Fibroblast of skin of abdomen (primary cell): ENCODE data around the gene ENAH.
"Not testable (repeated sequence)": the region's sequence is repeated elsewhere in the genome, so short reads cannot be mapped to it uniquely, and the experiment has no call there.

Experiments
- DNase-seq: peaks from one replicate; pipeline ENCODE4 v3.0.0-alpha.2; 2013

The ENAH gene

GRCh38 chr1:225644666-225645065 is 8.3 kb downstream of the ENAH start:
- DNase-seq = no peak

DNA sequence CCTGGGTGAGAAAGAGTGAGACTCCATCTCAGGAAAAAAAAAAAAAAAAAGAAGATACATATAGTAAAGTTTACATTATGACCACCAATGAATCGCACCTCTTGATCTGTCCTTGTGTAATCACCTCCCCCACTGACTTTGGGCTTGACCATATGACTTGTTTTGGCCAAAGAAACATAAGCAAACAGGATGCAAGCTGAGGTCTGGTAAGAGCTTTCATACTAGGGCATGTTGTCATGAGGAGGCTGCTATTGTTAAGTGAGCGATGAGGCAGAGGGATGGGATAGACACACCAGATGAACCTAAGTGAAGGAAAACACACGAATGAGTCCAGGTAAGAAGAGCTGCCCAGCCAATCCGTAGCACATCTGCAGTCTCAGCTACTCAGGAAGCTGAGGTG is 10.7 kb downstream of the ENAH start:
- no peak for DNase-seq

- DNase-seq = no peak
Measured at GRCh38 chr1:225638853-225639252, 14.1 kb downstream of the ENAH start.

GRCh38 chr1:225637651-225638199 is 15.2 kb downstream of the ENAH start:
- DNase-seq = no peak

GRCh38 chr1:225636992-225637391 is 15.9 kb downstream of the ENAH start:
- DNase-seq = not testable (repeated sequence)

DNA sequence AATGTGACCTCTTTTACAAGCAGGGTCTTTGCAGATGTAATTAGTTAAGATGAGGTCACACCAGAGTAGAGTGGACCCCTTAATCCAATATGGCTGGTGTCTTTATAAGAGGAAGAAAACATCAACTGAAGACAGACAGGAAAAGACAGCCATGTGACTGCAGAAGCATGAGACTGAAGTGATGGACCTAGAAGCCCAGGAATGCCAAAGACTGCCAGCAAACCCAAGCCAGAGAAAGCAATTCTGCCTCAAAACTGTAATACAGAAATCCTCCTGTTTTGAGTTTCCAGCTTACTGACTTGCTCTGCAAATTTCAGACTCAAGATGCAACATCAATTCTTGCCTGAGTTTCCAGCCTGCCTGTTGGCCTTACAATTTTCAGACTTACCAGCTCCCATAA is 17.3 kb downstream of the ENAH start:
- DNase-seq = no peak

DNA sequence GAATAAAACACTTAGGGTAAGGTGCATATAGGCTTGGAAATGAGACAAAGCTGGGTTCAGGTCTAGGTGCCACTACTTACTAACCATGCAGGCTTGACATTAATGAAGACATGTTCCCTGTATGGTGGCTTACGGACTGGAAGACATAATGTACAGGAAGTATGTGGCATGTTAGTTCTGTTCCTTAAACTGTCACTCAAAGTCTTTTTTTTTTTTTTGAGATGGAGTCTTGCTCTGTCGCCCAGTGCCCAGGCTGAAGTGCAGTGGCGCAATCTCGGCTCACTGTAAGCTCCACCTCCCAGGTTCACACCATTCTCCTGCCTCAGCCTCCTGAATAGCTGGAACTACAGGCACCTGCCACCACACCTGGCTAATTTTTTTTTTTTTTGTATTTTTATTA is 20.1 kb downstream of the ENAH start:
- not testable (repeated sequence) for DNase-seq

DNA sequence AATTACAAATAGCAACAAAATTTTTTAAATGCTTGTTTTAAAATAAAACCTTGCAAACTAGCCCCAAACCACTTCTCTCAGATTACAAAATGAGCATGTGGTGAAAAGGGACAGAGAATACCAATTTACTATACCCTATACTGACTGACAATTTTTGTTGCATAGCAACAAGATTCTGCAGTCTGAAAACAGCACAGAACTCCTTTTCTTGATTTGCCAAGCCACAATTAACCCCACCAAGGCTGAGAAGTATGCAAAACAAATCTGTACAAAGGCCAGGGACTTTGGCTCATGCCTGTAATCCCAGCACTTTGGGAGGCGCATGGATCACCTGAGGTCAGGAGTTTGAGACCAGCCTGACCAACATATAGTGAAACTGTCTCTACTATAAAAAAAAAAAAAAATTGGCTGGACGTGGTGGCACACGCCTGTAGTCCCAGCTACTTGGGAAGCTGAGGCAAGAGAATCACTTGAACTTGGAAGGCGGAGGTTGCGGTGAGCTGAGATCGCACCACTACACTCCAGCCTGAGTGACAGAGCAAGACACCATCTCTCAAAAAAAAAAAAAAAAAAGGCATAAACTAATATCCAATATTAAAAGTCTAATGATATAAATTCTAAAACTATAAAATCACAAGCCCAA is 21.8 kb downstream of the ENAH start:
- no peak for DNase-seq

DNA sequence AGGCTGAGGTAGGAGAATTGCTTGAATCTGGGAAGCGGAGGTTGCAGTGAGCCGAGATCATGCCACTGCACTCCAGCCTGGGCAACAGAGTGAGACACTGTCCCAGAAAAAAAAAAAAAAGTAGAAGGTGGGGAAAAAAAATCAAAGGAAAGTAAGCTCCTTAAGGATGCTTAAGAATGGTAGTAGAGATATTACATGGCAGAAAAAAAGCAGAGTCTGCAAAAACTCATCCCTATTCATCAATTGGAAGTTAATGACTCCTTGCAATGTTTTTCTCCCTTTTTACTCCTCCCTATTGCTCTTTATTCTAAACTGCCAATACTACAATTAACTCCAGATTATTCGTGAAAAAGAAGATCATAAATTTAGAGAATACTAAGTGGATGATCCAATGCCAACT is 23.4 kb downstream of the ENAH start:
- DNase-seq = no peak

GRCh38 chr1:225628794-225629193 is 24.1 kb downstream of the ENAH start:
- not testable (repeated sequence) for DNase-seq

DNA sequence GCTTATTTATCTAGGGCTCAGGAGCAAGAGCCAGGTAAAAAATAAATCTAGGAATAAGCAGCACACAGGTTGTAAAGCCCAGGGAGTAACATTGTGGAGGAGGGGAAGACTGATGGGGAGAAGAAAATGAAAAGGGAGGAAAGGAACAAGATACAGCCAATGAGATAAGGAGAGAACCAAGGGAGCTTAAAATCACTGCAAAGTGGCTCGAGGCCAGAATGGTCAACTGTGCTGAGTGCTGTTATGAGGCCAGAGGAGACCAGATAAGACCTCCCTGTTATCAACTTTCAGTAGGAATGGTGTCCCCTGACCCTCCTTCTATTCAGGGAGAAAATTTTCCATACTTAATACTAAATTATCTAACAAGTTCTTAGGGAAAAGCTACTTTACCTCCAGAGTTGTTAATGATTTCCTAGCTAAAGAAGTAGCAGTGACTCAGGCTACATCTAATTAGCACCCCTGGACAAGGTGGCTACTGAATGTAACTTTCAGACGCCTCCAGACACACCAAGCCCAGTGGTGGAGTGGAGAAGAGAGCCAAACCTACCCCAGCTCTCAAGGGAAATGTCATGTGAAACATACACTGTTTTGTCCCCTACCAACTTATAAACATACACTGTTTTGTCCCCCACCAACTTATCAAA is 25.5 kb downstream of the ENAH start:
- no peak for DNase-seq

DNA sequence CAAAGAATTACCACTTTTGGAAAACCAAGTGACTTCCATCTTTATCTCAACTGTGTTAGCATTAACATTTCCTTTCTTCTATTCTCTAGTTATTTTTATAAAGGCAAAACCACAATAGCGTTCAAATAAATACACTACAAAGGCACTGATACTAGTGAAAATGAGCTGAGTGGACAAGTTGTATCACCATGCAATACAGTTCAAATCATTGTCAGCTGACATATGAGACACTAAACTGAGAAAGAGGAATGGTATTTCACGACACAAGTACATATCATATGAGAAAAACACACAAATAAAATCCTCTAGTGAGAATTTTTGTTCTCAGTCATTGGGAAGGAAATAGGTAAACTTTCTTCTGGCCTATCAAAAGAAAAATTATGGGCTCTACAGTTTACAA is 26.2 kb downstream of the ENAH start:
- no peak for DNase-seq

- DNase-seq = peak; percentile 20
Measured at GRCh38 chr1:225617956-225618355, 35.0 kb downstream of the ENAH start.

DNA sequence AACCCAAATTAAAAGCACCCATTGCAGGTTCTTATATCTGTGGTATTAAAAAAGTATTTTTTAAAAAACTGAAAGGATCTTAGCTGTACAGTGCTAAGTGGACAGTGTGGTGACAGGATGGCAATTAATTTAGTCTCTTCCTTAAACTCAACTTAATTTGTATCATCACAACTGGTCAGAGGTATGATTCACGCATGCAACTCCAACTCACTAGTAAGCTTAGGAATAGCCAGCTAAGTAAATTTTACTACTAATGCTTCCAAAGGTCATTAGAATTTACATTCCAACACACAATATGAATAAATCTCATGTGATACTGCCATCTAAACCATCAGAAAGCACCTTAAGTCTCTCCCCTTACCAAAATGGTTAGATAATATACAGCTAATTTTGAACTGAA is 35.4 kb downstream of the ENAH start:
- DNase-seq = no peak

GRCh38 chr1:225615403-225615790 is 37.5 kb downstream of the ENAH start:
- DNase-seq = not testable (repeated sequence)

DNA sequence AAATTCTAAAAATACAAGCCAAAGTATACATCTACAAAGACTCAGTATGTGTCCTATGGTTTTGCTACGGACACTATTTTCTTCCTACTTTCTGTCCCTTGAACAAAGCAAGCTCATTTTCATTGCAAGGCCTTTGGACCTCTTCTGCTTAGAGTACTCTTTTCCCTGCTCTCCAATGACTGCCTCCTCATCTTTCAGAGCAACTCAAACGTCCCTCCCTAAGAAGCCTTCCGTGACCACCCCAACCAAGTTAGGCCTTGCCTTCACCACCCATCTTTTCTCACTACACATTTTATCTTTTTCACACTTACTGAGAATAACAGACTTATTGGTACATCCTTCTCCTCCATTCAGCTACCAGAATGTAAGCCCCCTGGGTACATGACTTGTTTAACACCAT is 39.9 kb downstream of the ENAH start:
- DNase-seq = no peak

DNA sequence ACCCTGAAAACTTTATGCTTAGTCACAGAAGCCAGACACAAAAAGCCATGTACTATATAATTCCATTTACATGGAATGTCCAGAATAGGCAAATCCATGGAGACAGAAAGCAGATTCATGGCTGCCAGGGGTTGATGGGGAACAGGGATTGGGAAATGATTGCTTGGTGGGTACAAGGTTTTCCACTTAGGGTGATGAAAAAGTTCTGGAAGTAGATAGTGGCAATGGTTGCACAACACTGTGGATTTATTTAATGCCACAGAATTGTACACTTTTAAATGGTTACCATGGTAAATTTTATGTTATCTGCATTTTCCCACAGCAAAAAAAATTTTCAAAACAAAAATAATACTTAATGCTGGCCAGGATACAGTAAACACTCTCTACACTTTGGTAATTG is 40.6 kb downstream of the ENAH start:
- no peak for DNase-seq

- no peak for DNase-seq
Measured at GRCh38 chr1:225611537-225612223, 41.2 kb downstream of the ENAH start.

- no peak for DNase-seq
Measured at GRCh38 chr1:225610539-225610938, 42.4 kb downstream of the ENAH start.

- DNase-seq = no peak
Measured at GRCh38 chr1:225608014-225608796, 44.7 kb downstream of the ENAH start.

- DNase-seq = no peak
Measured at GRCh38 chr1:225607355-225607754, 45.6 kb downstream of the ENAH start.

- DNase-seq = peak; percentile 56
Measured at GRCh38 chr1:225603538-225604354, 49.2 kb downstream of the ENAH start.
